ENCODE data around the gene RAB11A.

- TF ChIP-seq CTCF (IDR thresholded peaks at IDR 0.05) (no peak), POLR2A (IDR thresholded peaks at IDR 0.05) (no peak)
Observed at GRCh38 chr15:65881766-65882434, 12.6 kb downstream of the RAB11A start.
